GM12878 (cell line): Measurements from ENCODE around the gene MAGI2. TPM values are rescaled to one million over a fixed set of nuclear protein-coding genes. Genes with fewer than 3 reads are reported as not detected.

Source experiments
- ATAC-seq: fragments of 200-7000 bp; cut with Tn5 transposase; 3 replicates; pipeline ENCODE4 v1.9.1; 2020; ENCODE audit warnings: mild to moderate bottlenecking, moderate library complexity
- BruUV-seq: library from RNA; stranded (reverse); fragments of 400-500 nt; replicated peaks from 2 replicates; lab custom pipeline; 2021; lab: Mats Ljungman, UMichigan
- CTCF ChIA-PET: fragments of 300-600 bp; sonication (Branson Sonifier 250); formaldehyde crosslinking; extraction: SDS; loops from one replicate; lab custom pipeline; 2021; ENCODE audit warnings: inconsistent platforms; lab: Yijun Ruan, JAX
- POLR2A ChIA-PET: fragments of 350-600 bp; formaldehyde crosslinking; extraction: SDS; loops from one replicate; lab custom pipeline; 2021; ENCODE audit warnings: inconsistent platforms; lab: Charles Lee
- RAD21 ChIA-PET: fragments of 300-600 bp; sonication (Branson Sonifier 250); formaldehyde crosslinking; loops from one replicate; lab custom pipeline; 2023; ENCODE audit warnings: antibody characterized with exemption; ENCODE audit not compliant: unreplicated experiment; lab: Charles Lee
- SMC1A ChIA-PET: fragments of 300-600 bp; sonication (Branson Sonifier 250); formaldehyde crosslinking; loops from one replicate; lab custom pipeline; 2023; ENCODE audit not compliant: unreplicated experiment, uncharacterized antibody; lab: Charles Lee
- DNase-seq: peaks from one replicate; pipeline ENCODE4 v3.0.0-alpha.2; 2011; ENCODE audit warnings: low read depth, low spot score
- FAIRE-seq: peaks from 3 replicates; lab custom pipeline; 2011; peaks lifted over from hg19 to GRCh38; lab: Jason Lieb, UNC
- H2AFZ ChIP-seq: 2 replicates; pipeline ENCODE4 v1.6.0; 2011; ENCODE audit warnings: low read depth, low read length, control low read depth; ENCODE audit not compliant: control insufficient read depth
- H3K27ac ChIP-seq: 2 replicates; pipeline ENCODE4 v1.5.1; 2011; ENCODE audit warnings: control low read depth; ENCODE audit not compliant: control insufficient read depth, insufficient read depth
- H3K27me3 ChIP-seq, 2 experiments: replicated peaks in 1 of 2; 2 replicates each; pipeline versions ENCODE4 v1.6.0 to v1.6.1; 2011; ENCODE audit warnings: low read length in 1 of 2; ENCODE audit not compliant: control insufficient read depth in 2 of 2, insufficient read depth in 2 of 2
- H3K36me3 ChIP-seq, 2 experiments: 2 replicates each; pipeline ENCODE4 v1.5.1; 2011; ENCODE audit warnings: low read length in 1 of 2; ENCODE audit not compliant: control insufficient read depth in 2 of 2, insufficient read depth in 2 of 2
- H3K4me1 ChIP-seq: 2 replicates; pipeline ENCODE4 v1.6.1; 2011; ENCODE audit warnings: mild to moderate bottlenecking, low read length, moderate library complexity, mixed read lengths; ENCODE audit not compliant: control insufficient read depth, insufficient read depth
- H3K4me2 ChIP-seq: 2 replicates; pipeline ENCODE4 v1.6.0; 2011; ENCODE audit warnings: control low read depth; ENCODE audit not compliant: control insufficient read depth, insufficient read depth
- H3K4me3 ChIP-seq: fragments of 200-600 bp; sonication (generic); 2 replicates; pipeline ENCODE4 v1.5.1; 2016
- H3K79me2 ChIP-seq: 2 replicates; pipeline ENCODE4 v1.6.0; 2011; ENCODE audit warnings: low read length; ENCODE audit not compliant: control insufficient read depth, insufficient read depth
- H3K9ac ChIP-seq: 2 replicates; pipeline ENCODE4 v1.8.0; 2011; ENCODE audit warnings: low read length, control low read depth, mixed read lengths; ENCODE audit not compliant: control insufficient read depth, insufficient read depth
- H3K9me3 ChIP-seq: replicated peaks from 3 replicates; pipeline ENCODE4 v1.5.1; 2011; ENCODE audit warnings: mild to moderate bottlenecking, low read length; ENCODE audit not compliant: control insufficient read depth, insufficient read depth
- H4K20me1 ChIP-seq: 2 replicates; pipeline ENCODE4 v1.6.0; 2011; ENCODE audit not compliant: control insufficient read depth, insufficient read depth
- BHLHE40 ChIP-seq, 2 experiments: fragments of 450-650 bp in 1 of 2; IDR thresholded peaks; 2 replicates each; pipeline ENCODE4 v1.6.1; 2011 to 2017; ENCODE audit warnings: low read depth in 2 of 2, borderline replicate concordance in 1 of 2, improper control_type of control experiment in 1 of 2, low read length in 1 of 2, mild to moderate bottlenecking in 1 of 2
- CHD4 ChIP-seq: fragments of 200-600 bp; sonication (generic); IDR thresholded peaks from 2 replicates; pipeline ENCODE4 v1.6.1; 2016; ENCODE audit warnings: mild to moderate bottlenecking
- CREM ChIP-seq: IDR thresholded peaks from 2 replicates; pipeline ENCODE4 v1.6.1; 2014; ENCODE audit warnings: antibody characterized with exemption, low read depth
- KDM1A ChIP-seq: fragments of 200-600 bp; sonication (generic); IDR thresholded peaks from 2 replicates; pipeline ENCODE4 v1.6.1; 2016; ENCODE audit warnings: borderline replicate concordance
- LARP7 ChIP-seq: fragments of 450-650 bp; IDR thresholded peaks from 2 replicates; pipeline ENCODE4 v1.6.1; 2017; ENCODE audit warnings: mild to moderate bottlenecking
- MTA2 ChIP-seq: fragments of 450-650 bp; IDR thresholded peaks from 2 replicates; pipeline ENCODE4 v1.6.1; 2016; ENCODE audit warnings: low read depth, mild to moderate bottlenecking, moderate library complexity
- RAD21 ChIP-seq: IDR thresholded peaks from 2 replicates; pipeline ENCODE4 v1.6.1; 2011; ENCODE audit warnings: mild to moderate bottlenecking, low read depth, low read length, moderate library complexity; ENCODE audit not compliant: insufficient read depth
- SUZ12 ChIP-seq: fragments of 200-600 bp; sonication (generic); IDR thresholded peaks from one replicate; pipeline ENCODE4 v1.6.1; 2018; ENCODE audit warnings: antibody characterized with exemption, mild to moderate bottlenecking; ENCODE audit not compliant: unreplicated experiment
- TCF3 ChIP-seq: IDR thresholded peaks from 2 replicates; pipeline ENCODE4 v1.6.1; 2012; ENCODE audit warnings: low read depth, mild to moderate bottlenecking, low read length, borderline replicate concordance; ENCODE audit not compliant: insufficient read depth
- WGBS: methylation state at CpG from one replicate; pipeline ENCODE4 v1.1.6; 2016; ENCODE audit warnings: low lambda C conversion rate; ENCODE audit not compliant: insufficient replicate concordance, insufficient coverage; ENCODE audit errors: missing lambda C conversion rate; 5-methylcytosine and 5-hydroxymethylcytosine counted together
- in situ Hi-C: fragments of 300-500 bp; cut with MboI; formaldehyde crosslinking; loops from 9 replicates; pipeline ENCODE4 v1.14.3; 2018; ENCODE audit warnings: mixed read lengths
- intact Hi-C: fragments of 100-400 bp; cut with micrococcal nuclease; formaldehyde crosslinking; loops from one replicate; pipeline ENCODE4 v1.14.2; 2022; ENCODE audit not compliant: unreplicated experiment
- polyA plus RNA-seq, 11 experiments: library from polyadenylated mRNA; depleted of rRNA in 4 of 11; unstranded in 6 of 11; stranded (reverse) in 5 of 11; fragments of >200 nt; fragmentation: Nextera tagmentation in 4 of 11; fragmentation: Illumina TruSeq in 1 of 11; extraction: Ambion mirVana in 4 of 11; extraction: Trizol in 1 of 11; gene quantifications; 1 replicate in 1 of 11; 2 replicates in 10 of 11; pipeline versions ENCODE4 v1.2.1 to v1.2.3, GENCODE V29; 2011 to 2016; ENCODE audit warnings: inconsistent platforms in 2 of 11, missing spikeins in 2 of 11, low read depth in 1 of 11
- total RNA-seq, 4 experiments: library from RNA; depleted of rRNA in 3 of 4; stranded (reverse); fragments of >200 nt in 3 of 4; fragmentation: Illumina TruSeq in 1 of 4; extraction: Trizol in 1 of 4; gene quantifications; 2 replicates each; pipeline versions ENCODE4 v1.2.1 to v1.2.3, GENCODE V29; 2013 to 2021
- TF ChIP-seq, protein P1 (sequence below): fragments of 450-650 bp; IDR thresholded peaks from 2 replicates; pipeline ENCODE4 v1.6.1; 2018; ENCODE audit warnings: borderline replicate concordance, mild to moderate bottlenecking; ENCODE audit not compliant: partially characterized antibody
- TF ChIP-seq, protein P2 (sequence below): fragments of 450-650 bp; IDR thresholded peaks from 2 replicates; pipeline ENCODE4 v1.6.1; 2017; ENCODE audit warnings: borderline replicate concordance

The MAGI2 gene
- total and polyA plus RNA-seq, 10 of the 15 experiments (the other 5 are each of a cell fraction or from before 2014, with no cell fraction given), result 0.01 to 0.31 (median 0.05) TPM; not detected in 2

DNA sequence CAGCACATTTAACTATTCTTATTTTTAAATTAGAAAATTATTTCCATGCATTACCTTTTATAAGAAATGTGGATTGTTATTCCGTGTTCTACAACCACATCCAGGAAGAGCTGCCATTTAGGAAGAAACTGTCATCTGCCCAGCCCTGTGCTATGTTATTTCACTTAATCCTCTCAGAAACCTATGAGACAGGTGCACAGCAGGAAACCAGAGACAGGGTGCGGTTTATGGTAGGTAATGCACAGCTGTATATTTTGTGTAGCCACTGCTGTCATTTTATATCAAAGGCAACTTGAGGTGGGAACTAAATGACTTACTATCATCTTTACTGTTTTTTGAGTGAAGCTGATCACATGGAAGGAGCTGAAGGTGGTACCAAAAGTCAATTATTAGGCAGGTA lies 232.3 kb downstream of the MAGI2 start:
- Histone ChIP-seq H3K27me3 (no peaks in the 10 kb centered on the region), H3K79me2 (no peaks in the 10 kb centered on the region), H3K9me3 (no peaks in the 10 kb centered on the region), H2AFZ (no peak overlapping the region), H4K20me1 (no peaks in the 10 kb centered on the region), H3K4me3 (no peak overlapping the region), H3K4me1 (no peaks in the 10 kb centered on the region), H3K36me3 (no peaks in the 10 kb centered on the region), H3K9ac (no peak overlapping the region), H3K27ac (no peak overlapping the region), H3K4me2 (no peak overlapping the region)
- no TSS peak for BruUV-seq
- SMC1A ChIA-PET, result interaction anchor here (1.2 kb wide), 1 partner anchor 9 kb away, joined by 3 read pairs; no protein-coding TSS in a partner anchor
- FAIRE-seq (no peak), ATAC-seq (no peak), DNase-seq (no peak)
- intact Hi-C loops (no loop called here), in situ Hi-C loops (no loop called here)
- WGBS, result 19% methylated on average over 2 of the region's 2 CpGs
- no peak for TF ChIP-seq SUZ12
- TF ChIP-seq MTA2, result no peak
- no peak for TF ChIP-seq CHD4
- TF ChIP-seq CREM, result no peak
- no peak for TF ChIP-seq TCF3
- TF ChIP-seq, protein P1, sequence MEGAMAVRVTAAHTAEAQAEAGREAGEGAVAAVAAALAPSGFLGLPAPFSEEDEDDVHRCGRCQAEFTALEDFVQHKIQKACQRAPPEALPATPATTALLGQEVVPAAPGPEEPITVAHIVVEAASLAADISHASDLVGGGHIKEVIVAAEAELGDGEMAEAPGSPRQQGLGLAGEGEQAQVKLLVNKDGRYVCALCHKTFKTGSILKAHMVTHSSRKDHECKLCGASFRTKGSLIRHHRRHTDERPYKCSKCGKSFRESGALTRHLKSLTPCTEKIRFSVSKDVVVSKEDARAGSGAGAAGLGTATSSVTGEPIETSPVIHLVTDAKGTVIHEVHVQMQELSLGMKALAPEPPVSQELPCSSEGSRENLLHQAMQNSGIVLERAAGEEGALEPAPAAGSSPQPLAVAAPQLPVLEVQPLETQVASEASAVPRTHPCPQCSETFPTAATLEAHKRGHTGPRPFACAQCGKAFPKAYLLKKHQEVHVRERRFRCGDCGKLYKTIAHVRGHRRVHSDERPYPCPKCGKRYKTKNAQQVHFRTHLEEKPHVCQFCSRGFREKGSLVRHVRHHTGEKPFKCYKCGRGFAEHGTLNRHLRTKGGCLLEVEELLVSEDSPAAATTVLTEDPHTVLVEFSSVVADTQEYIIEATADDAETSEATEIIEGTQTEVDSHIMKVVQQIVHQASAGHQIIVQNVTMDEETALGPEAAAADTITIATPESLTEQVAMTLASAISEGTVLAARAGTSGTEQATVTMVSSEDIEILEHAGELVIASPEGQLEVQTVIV, result no peak
- TF ChIP-seq RAD21, result no peak
- no peak for TF ChIP-seq LARP7
- no peak for TF ChIP-seq KDM1A
- TF ChIP-seq, protein P2, sequence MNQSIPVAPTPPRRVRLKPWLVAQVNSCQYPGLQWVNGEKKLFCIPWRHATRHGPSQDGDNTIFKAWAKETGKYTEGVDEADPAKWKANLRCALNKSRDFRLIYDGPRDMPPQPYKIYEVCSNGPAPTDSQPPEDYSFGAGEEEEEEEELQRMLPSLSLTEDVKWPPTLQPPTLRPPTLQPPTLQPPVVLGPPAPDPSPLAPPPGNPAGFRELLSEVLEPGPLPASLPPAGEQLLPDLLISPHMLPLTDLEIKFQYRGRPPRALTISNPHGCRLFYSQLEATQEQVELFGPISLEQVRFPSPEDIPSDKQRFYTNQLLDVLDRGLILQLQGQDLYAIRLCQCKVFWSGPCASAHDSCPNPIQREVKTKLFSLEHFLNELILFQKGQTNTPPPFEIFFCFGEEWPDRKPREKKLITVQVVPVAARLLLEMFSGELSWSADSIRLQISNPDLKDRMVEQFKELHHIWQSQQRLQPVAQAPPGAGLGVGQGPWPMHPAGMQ, result no peak
- TF ChIP-seq BHLHE40 (IDR thresholded peaks at IDR 0.05; ENCODE audit: borderline replicate concordance in 1 of 2, low read depth in 2 of 2, low read length in 1 of 2), result no peak
- POLR2A ChIA-PET, result no interaction called here
- RAD21 ChIA-PET, result no interaction called here
- CTCF ChIA-PET, result interaction anchor here (0.7 kb wide), 1 partner anchor 77 kb away, joined by 3 read pairs; no protein-coding TSS in a partner anchor
